ENCODE data around the gene PRKCE. TPM values are rescaled to one million over a fixed set of nuclear protein-coding genes. Genes with fewer than 3 reads are reported as not detected.

Gene PRKCE
- total RNA-seq, 2 donors from 2014 or later, result 7.2 to 25.4 TPM

- intact Hi-C loops (cut with DNase I), result no loop called here
- Histone ChIP-seq H3K27ac (no peak overlapping the region), H3K4me1 (replicated peaks) (no peaks in the 10 kb centered on the region), H3K36me3 (no peaks in the 10 kb centered on the region), H3K9me3 (no peaks in the 10 kb centered on the region), H3K4me3 (no peak overlapping the region), H3K27me3 (replicated peaks; ENCODE audit: insufficient read depth) (no peaks in the 10 kb centered on the region)
- DNase-seq (ENCODE audit: low spot score), result no peak
- 76% methylated on average over 10 of the region's 10 CpGs for WGBS
- no peak for TF ChIP-seq POLR2AphosphoS5 (IDR thresholded peaks at IDR 0.05)
- no peak for TF ChIP-seq CTCF (IDR thresholded peaks at IDR 0.05)
- TF ChIP-seq POLR2A (IDR thresholded peaks at IDR 0.05), result no peak
Observed at GRCh38 chr2:45786030-45786835, 134.8 kb downstream of the PRKCE start.

GRCh38 chr2:45786836-45787357, 135.4 kb downstream of the PRKCE start:
- intact Hi-C loops (cut with DNase I), result no loop called here
- TF ChIP-seq POLR2A (IDR thresholded peaks at IDR 0.05) (no peak), POLR2AphosphoS5 (IDR thresholded peaks at IDR 0.05) (no peak), CTCF (IDR thresholded peaks at IDR 0.05) (no peak)
- Histone ChIP-seq H3K9me3 (no peaks in the 10 kb centered on the region), H3K4me3 (no peak overlapping the region), H3K27me3 (replicated peaks; ENCODE audit: insufficient read depth) (no peaks in the 10 kb centered on the region), H3K4me1 (replicated peaks) (no peaks in the 10 kb centered on the region), H3K27ac (no peak overlapping the region), H3K36me3 (no peaks in the 10 kb centered on the region)
- DNase-seq (ENCODE audit: low spot score), result no peak
- WGBS, result 93% methylated on average over 10 of the region's 10 CpGs

GRCh38 chr2:45788401-45788800, 136.9 kb downstream of the PRKCE start:
- Histone ChIP-seq H3K4me1 (replicated peaks) (no peaks in the 10 kb centered on the region), H3K4me3 (no peak overlapping the region), H3K9me3 (no peaks in the 10 kb centered on the region), H3K27ac (no peak overlapping the region), H3K27me3 (replicated peaks; ENCODE audit: insufficient read depth) (no peaks in the 10 kb centered on the region), H3K36me3 (no peaks in the 10 kb centered on the region)
- intact Hi-C loops (cut with DNase I), result no loop called here
- TF ChIP-seq POLR2A (IDR thresholded peaks at IDR 0.05) (no peak), POLR2AphosphoS5 (IDR thresholded peaks at IDR 0.05) (no peak), CTCF (IDR thresholded peaks at IDR 0.05) (no peak)
- DNase-seq (ENCODE audit: low spot score), result no peak
- WGBS, result 78% methylated on average over 3 of the region's 3 CpGs

GRCh38 chr2:45789317-45789716, 137.8 kb downstream of the PRKCE start:
- Histone ChIP-seq H3K4me3 (no peak overlapping the region), H3K9me3 (no peaks in the 10 kb centered on the region), H3K27me3 (replicated peaks; ENCODE audit: insufficient read depth) (no peaks in the 10 kb centered on the region), H3K4me1 (replicated peaks) (no peaks in the 10 kb centered on the region), H3K36me3 (no peaks in the 10 kb centered on the region), H3K27ac (no peak overlapping the region)
- TF ChIP-seq POLR2A (IDR thresholded peaks at IDR 0.05), result no peak
- TF ChIP-seq CTCF (IDR thresholded peaks at IDR 0.05), result no peak
- TF ChIP-seq POLR2AphosphoS5 (IDR thresholded peaks at IDR 0.05), result no peak
- no peak for DNase-seq (ENCODE audit: low spot score)
- intact Hi-C loops (cut with DNase I), result no loop called here
